Activated gamma-delta T cell (primary cell): ENCODE results near the gene MINDY2.
"Not testable (repeated sequence)": the region's sequence is repeated elsewhere in the genome, so short reads cannot be mapped to it uniquely, and the experiment has no call there.

Source experiments
- DNase-seq: peaks from one replicate; lab custom pipeline; 2025; lab: John Stamatoyannopoulos, UW

The MINDY2 gene

GRCh38 chr15:58805095-58805494 lies 34.0 kb downstream of the MINDY2 start:
- DNase-seq, result no peak

GRCh38 chr15:58823267-58823666 lies 52.2 kb downstream of the MINDY2 start:
- DNase-seq, result not testable (repeated sequence)

- DNase-seq, result no peak
Observed at GRCh38 chr15:58830556-58830955, 59.5 kb downstream of the MINDY2 start.

- not testable (repeated sequence) for DNase-seq
Observed at GRCh38 chr15:58833681-58834426, 62.8 kb downstream of the MINDY2 start.

GRCh38 chr15:58839485-58839884 lies 68.4 kb downstream of the MINDY2 start:
- no peak for DNase-seq

- DNase-seq, result no peak
Observed at GRCh38 chr15:58840048-58840447, 68.9 kb downstream of the MINDY2 start.

- DNase-seq, result no peak
Observed at GRCh38 chr15:58842713-58843396, 71.8 kb downstream of the MINDY2 start.

GRCh38 chr15:58851205-58851604 lies 80.1 kb downstream of the MINDY2 start:
- not testable (repeated sequence) for DNase-seq

- no peak for DNase-seq
Observed at GRCh38 chr15:58852347-58852746, 81.2 kb downstream of the MINDY2 start.

GRCh38 chr15:58854593-58854992 lies 83.5 kb downstream of the MINDY2 start:
- no peak for DNase-seq

GRCh38 chr15:58856086-58856485 lies 85.0 kb downstream of the MINDY2 start:
- DNase-seq, result no peak

- not testable (repeated sequence) for DNase-seq
Observed at GRCh38 chr15:58856621-58857020, 85.5 kb downstream of the MINDY2 start.

- no peak for DNase-seq
Observed at GRCh38 chr15:58862326-58862725, 91.2 kb downstream of the MINDY2 start.

- peak; percentile 14 for DNase-seq
Observed at GRCh38 chr15:58864602-58865424, 93.7 kb downstream of the MINDY2 start.

- no peak for DNase-seq
Observed at GRCh38 chr15:58865425-58865880, 94.4 kb downstream of the MINDY2 start.

GRCh38 chr15:58867926-58868325 lies 96.8 kb downstream of the MINDY2 start:
- DNase-seq, result no peak

- no peak for DNase-seq
Observed at GRCh38 chr15:58870451-58870850, 99.3 kb downstream of the MINDY2 start.

GRCh38 chr15:58873267-58873666 lies 102.2 kb downstream of the MINDY2 start:
- no peak for DNase-seq

- no peak for DNase-seq
Observed at GRCh38 chr15:58875343-58875742, 104.2 kb downstream of the MINDY2 start.

- no peak for DNase-seq
Observed at GRCh38 chr15:58876306-58877106, 105.4 kb downstream of the MINDY2 start.

- DNase-seq, result no peak
Observed at GRCh38 chr15:58877999-58878825, 107.1 kb downstream of the MINDY2 start.
